Neural progenitor cell (in vitro differentiated cells): ENCODE results near the gene INPP4B. TPM values are rescaled to one million over a fixed set of nuclear protein-coding genes. Genes with fewer than 3 reads are reported as not detected.

Experiments used
- DNase-seq: peaks from one replicate; pipeline ENCODE4 v3.0.0-alpha.2; 2016; ENCODE audit warnings: low spot score
- H2AFZ ChIP-seq: fragments of 200-600 bp; sonication (generic); replicated peaks from 2 replicates; pipeline ENCODE4 v1.6.1; 2016; ENCODE audit warnings: antibody characterized with exemption
- H3F3A ChIP-seq: fragments of 200-600 bp; sonication (generic); 2 replicates; pipeline ENCODE4 v1.6.1; 2016; ENCODE audit warnings: antibody characterized with exemption, low read depth
- H3K27ac ChIP-seq: fragments of 200-600 bp; sonication (generic); 2 replicates; pipeline ENCODE4 v1.5.1; 2016; ENCODE audit warnings: mild to moderate bottlenecking
- H3K27me3 ChIP-seq: fragments of 200-600 bp; sonication (generic); 2 replicates; pipeline ENCODE4 v1.6.1; 2016; ENCODE audit warnings: mild to moderate bottlenecking, moderate library complexity
- H3K36me3 ChIP-seq: fragments of 200-600 bp; sonication (generic); 2 replicates; pipeline ENCODE4 v1.5.1; 2016
- H3K4me1 ChIP-seq: fragments of 200-600 bp; sonication (generic); 2 replicates; pipeline ENCODE4 v1.6.1; 2016; ENCODE audit warnings: mixed run types
- H3K4me2 ChIP-seq: fragments of 200-600 bp; sonication (generic); 2 replicates; pipeline ENCODE4 v1.6.1; 2016
- H3K4me3 ChIP-seq: fragments of 200-600 bp; sonication (generic); 2 replicates; pipeline ENCODE4 v1.5.1; 2016
- H3K79me2 ChIP-seq: fragments of 200-600 bp; sonication (generic); 2 replicates; pipeline ENCODE4 v1.6.1; 2016; ENCODE audit warnings: low read depth
- H3K9ac ChIP-seq: fragments of 200-600 bp; sonication (generic); 2 replicates; pipeline ENCODE4 v1.6.1; 2016
- H3K9me3 ChIP-seq: fragments of 200-600 bp; sonication (generic); 2 replicates; pipeline ENCODE4 v1.5.1; 2016; ENCODE audit warnings: low read depth
- H4K20me1 ChIP-seq: fragments of 200-600 bp; sonication (generic); 2 replicates; pipeline ENCODE4 v1.6.1; 2016; ENCODE audit warnings: low read depth
- H3K27ac Mint-ChIP-seq: 3 replicates; pipeline ENCODE4 v1.8.0; 2021; ENCODE audit warnings: mixed read lengths
- H3K27me3 Mint-ChIP-seq: 2 replicates; pipeline ENCODE4 v1.8.0; 2022; ENCODE audit warnings: low read depth, mild to moderate bottlenecking, inconsistent platforms, moderate library complexity, mixed read lengths; ENCODE audit not compliant: insufficient read depth
- H3K36me3 Mint-ChIP-seq: 3 replicates; pipeline ENCODE4 v1.8.0; 2021; ENCODE audit warnings: mixed read lengths
- H3K4me1 Mint-ChIP-seq: 3 replicates; pipeline ENCODE4 v1.8.0; 2021; ENCODE audit warnings: mixed read lengths
- H3K4me3 Mint-ChIP-seq: 3 replicates; pipeline ENCODE4 v1.8.0; 2021; ENCODE audit warnings: mild to moderate bottlenecking, moderate library complexity, mixed read lengths
- H3K9me3 Mint-ChIP-seq: 3 replicates; pipeline ENCODE4 v1.8.0; 2020; ENCODE audit warnings: mixed read lengths
- EZH2 ChIP-seq: fragments of 200-600 bp; sonication (generic); IDR thresholded peaks from 2 replicates; pipeline ENCODE4 v1.6.1; 2017; ENCODE audit warnings: antibody characterized with exemption, mild to moderate bottlenecking, moderate library complexity
- EZH2phosphoT487 ChIP-seq: fragments of 200-600 bp; sonication (generic); IDR thresholded peaks from 2 replicates; pipeline ENCODE4 v1.6.1; 2017; ENCODE audit warnings: antibody characterized with exemption
- total RNA-seq: library from RNA; depleted of rRNA; stranded (reverse); fragments of >200 nt; gene quantifications from 2 replicates; pipeline ENCODE4 v1.2.3, GENCODE V29; 2015; ENCODE audit warnings: low replicate concordance
- TF ChIP-seq, protein P1 (sequence below): fragments of 200-600 bp; sonication (generic); IDR thresholded peaks from 2 replicates; pipeline ENCODE4 v1.5.1; 2017; ENCODE audit warnings: antibody characterized with exemption, mild to moderate bottlenecking

The INPP4B gene
- total RNA-seq, 1 donor from 2014 or later: 1.3 TPM

DNA sequence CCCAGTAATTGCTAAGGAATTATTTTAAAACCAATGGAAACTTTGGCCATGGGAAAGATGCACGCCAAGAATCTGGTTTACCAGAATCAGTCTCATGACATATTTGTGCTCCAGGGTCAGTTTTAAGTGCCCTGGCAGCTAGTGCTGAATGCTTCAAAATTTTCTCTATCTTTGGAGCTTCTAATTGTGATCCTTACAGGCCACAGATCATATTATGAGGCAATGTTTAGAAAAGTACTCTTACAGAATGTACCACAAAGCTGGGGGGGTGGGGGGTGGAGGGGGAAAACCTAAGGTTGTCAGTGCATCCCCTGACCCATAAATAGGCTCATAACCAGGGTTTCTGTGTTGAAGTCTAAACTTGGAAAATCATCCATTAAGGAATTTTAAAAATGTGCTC is 514.5 kb downstream of the INPP4B start:
- no peak overlapping the region for H3K27ac ChIP-seq
- DNase-seq: no peak
- no peak overlapping the region for H2AFZ ChIP-seq
- H3K9me3 Mint-ChIP-seq: no peaks in the 10 kb centered on the region
- H3K36me3 ChIP-seq: no peaks in the 10 kb centered on the region
- H3K4me2 ChIP-seq: no peak overlapping the region
- H3F3A ChIP-seq: no peaks in the 10 kb centered on the region
- peaks cover 4% of the 10 kb centered on the region for H3K27me3 Mint-ChIP-seq
- no peaks in the 10 kb centered on the region for H3K4me1 Mint-ChIP-seq
- H4K20me1 ChIP-seq: no peaks in the 10 kb centered on the region
- peaks cover 2% of the 10 kb centered on the region for H3K36me3 Mint-ChIP-seq
- TF ChIP-seq EZH2: no peak
- TF ChIP-seq, protein P1, sequence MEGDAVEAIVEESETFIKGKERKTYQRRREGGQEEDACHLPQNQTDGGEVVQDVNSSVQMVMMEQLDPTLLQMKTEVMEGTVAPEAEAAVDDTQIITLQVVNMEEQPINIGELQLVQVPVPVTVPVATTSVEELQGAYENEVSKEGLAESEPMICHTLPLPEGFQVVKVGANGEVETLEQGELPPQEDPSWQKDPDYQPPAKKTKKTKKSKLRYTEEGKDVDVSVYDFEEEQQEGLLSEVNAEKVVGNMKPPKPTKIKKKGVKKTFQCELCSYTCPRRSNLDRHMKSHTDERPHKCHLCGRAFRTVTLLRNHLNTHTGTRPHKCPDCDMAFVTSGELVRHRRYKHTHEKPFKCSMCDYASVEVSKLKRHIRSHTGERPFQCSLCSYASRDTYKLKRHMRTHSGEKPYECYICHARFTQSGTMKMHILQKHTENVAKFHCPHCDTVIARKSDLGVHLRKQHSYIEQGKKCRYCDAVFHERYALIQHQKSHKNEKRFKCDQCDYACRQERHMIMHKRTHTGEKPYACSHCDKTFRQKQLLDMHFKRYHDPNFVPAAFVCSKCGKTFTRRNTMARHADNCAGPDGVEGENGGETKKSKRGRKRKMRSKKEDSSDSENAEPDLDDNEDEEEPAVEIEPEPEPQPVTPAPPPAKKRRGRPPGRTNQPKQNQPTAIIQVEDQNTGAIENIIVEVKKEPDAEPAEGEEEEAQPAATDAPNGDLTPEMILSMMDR: no peak
- TF ChIP-seq EZH2phosphoT487: no peak
- no peak overlapping the region for H3K4me3 ChIP-seq
- H3K9ac ChIP-seq: no peak overlapping the region
- H3K4me3 Mint-ChIP-seq: no peak overlapping the region
- no peak overlapping the region for H3K27ac Mint-ChIP-seq
- H3K27me3 ChIP-seq: no peaks in the 10 kb centered on the region
- no peaks in the 10 kb centered on the region for H3K79me2 ChIP-seq
- H3K9me3 ChIP-seq: no peaks in the 10 kb centered on the region
- no peaks in the 10 kb centered on the region for H3K4me1 ChIP-seq

DNA sequence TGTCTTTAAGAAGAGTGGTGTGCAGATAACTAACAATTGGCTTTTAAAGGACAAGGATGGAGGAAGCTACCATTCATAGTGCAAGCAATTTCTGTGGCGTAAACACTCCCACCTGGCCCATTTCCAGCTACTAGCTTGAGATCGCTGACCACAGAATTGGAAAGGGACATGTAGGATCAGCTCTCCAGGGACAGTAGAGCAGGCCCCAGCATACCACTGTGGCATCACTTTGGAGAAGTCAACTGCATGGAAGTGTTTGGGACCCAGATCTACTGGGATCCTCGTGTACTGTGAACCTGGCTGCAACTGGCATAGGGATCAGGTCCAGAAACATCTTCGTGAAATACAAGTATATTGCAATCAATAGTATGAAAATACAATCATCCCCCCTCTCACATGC is 515.0 kb downstream of the INPP4B start:
- Mint-ChIP-seq H3K4me1 (no peaks in the 10 kb centered on the region), H3K27me3 (peaks cover 4% of the 10 kb centered on the region), H3K27ac (no peak overlapping the region), H3K9me3 (no peaks in the 10 kb centered on the region), H3K36me3 (peaks cover 2% of the 10 kb centered on the region), H3K4me3 (no peak overlapping the region)
- H3K4me2 ChIP-seq: no peak overlapping the region
- no peak overlapping the region for H3K4me3 ChIP-seq
- H3K27ac ChIP-seq: no peak overlapping the region
- no peak overlapping the region for H3K9ac ChIP-seq
- no peak for TF ChIP-seq EZH2
- TF ChIP-seq EZH2phosphoT487: no peak
- TF ChIP-seq, protein P1: no peak
- no peaks in the 10 kb centered on the region for H3K36me3 ChIP-seq
- no peak for DNase-seq
- H2AFZ ChIP-seq: no peak overlapping the region
- H3K79me2 ChIP-seq: no peaks in the 10 kb centered on the region
- no peaks in the 10 kb centered on the region for H4K20me1 ChIP-seq
- H3F3A ChIP-seq: no peaks in the 10 kb centered on the region
- no peaks in the 10 kb centered on the region for H3K27me3 ChIP-seq
- H3K9me3 ChIP-seq: no peaks in the 10 kb centered on the region
- H3K4me1 ChIP-seq: no peaks in the 10 kb centered on the region

DNA sequence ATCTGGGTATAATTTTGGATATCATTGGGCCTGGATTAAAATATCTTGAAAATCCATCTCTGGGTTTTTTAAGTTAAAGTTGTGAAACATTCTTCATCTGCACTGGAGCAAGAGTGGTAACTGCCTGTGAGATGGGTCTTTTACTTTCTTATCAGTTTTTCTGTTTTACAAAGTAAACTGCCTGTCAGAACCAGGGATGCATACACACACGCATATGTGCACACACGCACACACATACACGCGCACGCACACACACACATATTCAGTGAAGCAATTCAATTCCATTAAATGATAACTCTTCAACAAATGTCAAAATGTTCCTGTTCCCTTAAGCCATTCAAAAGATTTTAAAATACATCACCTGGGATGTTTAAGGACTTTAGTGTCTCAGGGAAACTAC is 515.8 kb downstream of the INPP4B start:
- DNase-seq: no peak
- no peaks in the 10 kb centered on the region for H3K27me3 ChIP-seq
- H3K4me1 ChIP-seq: no peaks in the 10 kb centered on the region
- H3K9me3 Mint-ChIP-seq: no peaks in the 10 kb centered on the region
- TF ChIP-seq EZH2: no peak
- no peak for TF ChIP-seq EZH2phosphoT487
- TF ChIP-seq, protein P1: no peak
- no peaks in the 10 kb centered on the region for H3K9me3 ChIP-seq
- H3K4me3 ChIP-seq: no peak overlapping the region
- peaks cover 2% of the 10 kb centered on the region for H3K36me3 Mint-ChIP-seq
- H3K9ac ChIP-seq: no peak overlapping the region
- no peaks in the 10 kb centered on the region for H3K79me2 ChIP-seq
- H3F3A ChIP-seq: no peaks in the 10 kb centered on the region
- H3K4me2 ChIP-seq: no peak overlapping the region
- no peak overlapping the region for H3K27ac ChIP-seq
- no peaks in the 10 kb centered on the region for H4K20me1 ChIP-seq
- H3K36me3 ChIP-seq: no peaks in the 10 kb centered on the region
- no peak overlapping the region for H3K27ac Mint-ChIP-seq
- no peak overlapping the region for H3K4me3 Mint-ChIP-seq
- peaks cover 4% of the 10 kb centered on the region for H3K27me3 Mint-ChIP-seq
- H3K4me1 Mint-ChIP-seq: no peaks in the 10 kb centered on the region
- H2AFZ ChIP-seq: no peak overlapping the region
